ENCODE measurements around the gene PDGFRA. TPM values are rescaled to one million over a fixed set of nuclear protein-coding genes. Genes with fewer than 3 reads are reported as not detected.

The PDGFRA gene
- total and polyA plus RNA-seq, 10 of the 15 experiments (the other 5 are each of a cell fraction or from before 2014, with no cell fraction given) = 0.01 to 0.28 (median 0.06) TPM; not detected in 5

DNA sequence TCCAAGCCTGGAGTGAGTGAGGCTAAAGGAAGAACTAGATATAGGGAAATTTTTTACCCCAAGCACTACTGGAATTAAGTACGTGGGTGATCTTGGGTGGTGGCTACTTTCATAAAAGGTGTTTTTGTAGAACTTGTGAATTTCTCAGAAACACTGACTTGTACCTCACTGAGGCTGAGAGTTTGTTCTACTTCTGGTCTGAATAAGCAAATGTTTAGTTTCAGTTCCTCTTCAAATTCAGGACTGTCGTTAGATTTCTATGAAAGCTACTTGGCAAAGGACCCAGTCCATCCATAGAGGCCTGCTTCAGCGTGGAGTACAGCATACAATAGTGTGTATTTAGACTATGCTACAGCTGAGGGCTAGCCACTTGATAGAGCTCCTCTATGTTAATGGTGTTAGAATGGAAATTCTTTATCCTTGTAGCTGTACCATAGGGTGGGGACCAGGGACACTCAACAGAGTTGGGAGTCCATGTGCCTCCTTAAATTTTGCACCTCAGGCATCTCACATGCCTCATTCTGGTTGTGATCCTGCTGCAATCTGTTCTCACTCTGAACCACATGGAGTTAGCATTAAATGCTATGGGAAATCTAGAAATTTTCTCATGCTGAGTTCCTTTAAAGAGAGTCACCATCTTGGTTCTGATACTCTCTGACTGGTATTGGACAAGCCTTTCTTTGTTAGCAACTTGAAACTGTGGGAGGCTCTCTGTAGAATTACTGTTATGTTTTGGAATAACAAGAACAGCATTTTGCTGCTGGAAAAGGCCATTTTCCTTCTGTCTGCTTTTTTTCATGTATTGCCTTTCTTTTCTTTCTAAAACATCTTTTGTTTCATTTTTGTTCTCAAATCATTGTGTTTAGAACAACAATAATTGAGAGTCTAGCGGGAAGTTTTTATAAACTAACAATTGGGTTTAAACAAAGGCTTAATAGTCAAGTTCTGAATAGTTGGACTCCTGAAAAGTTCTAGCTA lies 86.8 kb downstream of the PDGFRA start (continued):
- TF ChIP-seq, protein P1, sequence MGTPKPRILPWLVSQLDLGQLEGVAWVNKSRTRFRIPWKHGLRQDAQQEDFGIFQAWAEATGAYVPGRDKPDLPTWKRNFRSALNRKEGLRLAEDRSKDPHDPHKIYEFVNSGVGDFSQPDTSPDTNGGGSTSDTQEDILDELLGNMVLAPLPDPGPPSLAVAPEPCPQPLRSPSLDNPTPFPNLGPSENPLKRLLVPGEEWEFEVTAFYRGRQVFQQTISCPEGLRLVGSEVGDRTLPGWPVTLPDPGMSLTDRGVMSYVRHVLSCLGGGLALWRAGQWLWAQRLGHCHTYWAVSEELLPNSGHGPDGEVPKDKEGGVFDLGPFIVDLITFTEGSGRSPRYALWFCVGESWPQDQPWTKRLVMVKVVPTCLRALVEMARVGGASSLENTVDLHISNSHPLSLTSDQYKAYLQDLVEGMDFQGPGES (IDR thresholded peaks at IDR 0.05) = no peak
- TF ChIP-seq CBX3 (IDR thresholded peaks at IDR 0.05; ENCODE audit: borderline replicate concordance, low read depth) (no peak), HDAC6 (IDR thresholded peaks at IDR 0.05; ENCODE audit: unreplicated experiment) (no peak), MEF2B (IDR thresholded peaks at IDR 0.05; ENCODE audit: partially characterized antibody, poor library complexity, severe bottlenecking) (peak; percentile 42), EP300 (IDR thresholded peaks at IDR 0.05; ENCODE audit: borderline replicate concordance in 1 of 2, control insufficient read depth in 1 of 2, low read depth in 2 of 2, low read length in 2 of 2) (peak; percentile 44 to 96; a peak in 3 of 4 replicates), ZNF24 (IDR thresholded peaks at IDR 0.05) (0 out of 2 replicates have a peak, but pooled peaks have one; percentile 28), PAX8 (IDR thresholded peaks at IDR 0.05) (no peak), CHD4 (IDR thresholded peaks at IDR 0.05) (no peak), SMC3 (IDR thresholded peaks at IDR 0.05; ENCODE audit: borderline replicate concordance, low read length) (0 out of 2 replicates have a peak, but pooled peaks have one; percentile 2), ZNF217 (IDR thresholded peaks at IDR 0.05) (peak; percentile 92), RB1 (IDR thresholded peaks at IDR 0.05; ENCODE audit: borderline replicate concordance) (no peak), NR2F1 (conservative IDR thresholded peaks at IDR 0.05) (peak; percentile 45; the same call in 1 of the 2 replicates), TCF3 (IDR thresholded peaks at IDR 0.05; ENCODE audit: borderline replicate concordance, insufficient read depth, low read depth, low read length) (no peak), NR2C2 (IDR thresholded peaks at IDR 0.05; ENCODE audit: borderline replicate concordance, control insufficient read depth, insufficient read length, low read depth) (no peak), TAF1 (IDR thresholded peaks at IDR 0.05; ENCODE audit: borderline replicate concordance, low read depth, low read length) (no peak), SMARCA5 (IDR thresholded peaks at IDR 0.05) (no peak), NFYA (IDR thresholded peaks at IDR 0.05; ENCODE audit: borderline replicate concordance, low read depth, low read length) (no peak), SIN3A (IDR thresholded peaks at IDR 0.05; ENCODE audit: low read depth, low read length) (no peak)
- TF ChIP-seq, protein P2, sequence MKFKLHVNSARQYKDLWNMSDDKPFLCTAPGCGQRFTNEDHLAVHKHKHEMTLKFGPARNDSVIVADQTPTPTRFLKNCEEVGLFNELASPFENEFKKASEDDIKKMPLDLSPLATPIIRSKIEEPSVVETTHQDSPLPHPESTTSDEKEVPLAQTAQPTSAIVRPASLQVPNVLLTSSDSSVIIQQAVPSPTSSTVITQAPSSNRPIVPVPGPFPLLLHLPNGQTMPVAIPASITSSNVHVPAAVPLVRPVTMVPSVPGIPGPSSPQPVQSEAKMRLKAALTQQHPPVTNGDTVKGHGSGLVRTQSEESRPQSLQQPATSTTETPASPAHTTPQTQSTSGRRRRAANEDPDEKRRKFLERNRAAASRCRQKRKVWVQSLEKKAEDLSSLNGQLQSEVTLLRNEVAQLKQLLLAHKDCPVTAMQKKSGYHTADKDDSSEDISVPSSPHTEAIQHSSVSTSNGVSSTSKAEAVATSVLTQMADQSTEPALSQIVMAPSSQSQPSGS (IDR thresholded peaks at IDR 0.05; ENCODE audit: low read length) = peak; percentile 81; the same call in 1 of the 2 replicates
- TF ChIP-seq, protein P3, sequence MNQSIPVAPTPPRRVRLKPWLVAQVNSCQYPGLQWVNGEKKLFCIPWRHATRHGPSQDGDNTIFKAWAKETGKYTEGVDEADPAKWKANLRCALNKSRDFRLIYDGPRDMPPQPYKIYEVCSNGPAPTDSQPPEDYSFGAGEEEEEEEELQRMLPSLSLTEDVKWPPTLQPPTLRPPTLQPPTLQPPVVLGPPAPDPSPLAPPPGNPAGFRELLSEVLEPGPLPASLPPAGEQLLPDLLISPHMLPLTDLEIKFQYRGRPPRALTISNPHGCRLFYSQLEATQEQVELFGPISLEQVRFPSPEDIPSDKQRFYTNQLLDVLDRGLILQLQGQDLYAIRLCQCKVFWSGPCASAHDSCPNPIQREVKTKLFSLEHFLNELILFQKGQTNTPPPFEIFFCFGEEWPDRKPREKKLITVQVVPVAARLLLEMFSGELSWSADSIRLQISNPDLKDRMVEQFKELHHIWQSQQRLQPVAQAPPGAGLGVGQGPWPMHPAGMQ (IDR thresholded peaks at IDR 0.05; ENCODE audit: borderline replicate concordance) = no peak
- TF ChIP-seq, protein P4, sequence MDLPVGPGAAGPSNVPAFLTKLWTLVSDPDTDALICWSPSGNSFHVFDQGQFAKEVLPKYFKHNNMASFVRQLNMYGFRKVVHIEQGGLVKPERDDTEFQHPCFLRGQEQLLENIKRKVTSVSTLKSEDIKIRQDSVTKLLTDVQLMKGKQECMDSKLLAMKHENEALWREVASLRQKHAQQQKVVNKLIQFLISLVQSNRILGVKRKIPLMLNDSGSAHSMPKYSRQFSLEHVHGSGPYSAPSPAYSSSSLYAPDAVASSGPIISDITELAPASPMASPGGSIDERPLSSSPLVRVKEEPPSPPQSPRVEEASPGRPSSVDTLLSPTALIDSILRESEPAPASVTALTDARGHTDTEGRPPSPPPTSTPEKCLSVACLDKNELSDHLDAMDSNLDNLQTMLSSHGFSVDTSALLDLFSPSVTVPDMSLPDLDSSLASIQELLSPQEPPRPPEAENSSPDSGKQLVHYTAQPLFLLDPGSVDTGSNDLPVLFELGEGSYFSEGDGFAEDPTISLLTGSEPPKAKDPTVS (IDR thresholded peaks at IDR 0.05; ENCODE audit: low read depth, low read length) = no peak
- TF ChIP-seq, protein P5, sequence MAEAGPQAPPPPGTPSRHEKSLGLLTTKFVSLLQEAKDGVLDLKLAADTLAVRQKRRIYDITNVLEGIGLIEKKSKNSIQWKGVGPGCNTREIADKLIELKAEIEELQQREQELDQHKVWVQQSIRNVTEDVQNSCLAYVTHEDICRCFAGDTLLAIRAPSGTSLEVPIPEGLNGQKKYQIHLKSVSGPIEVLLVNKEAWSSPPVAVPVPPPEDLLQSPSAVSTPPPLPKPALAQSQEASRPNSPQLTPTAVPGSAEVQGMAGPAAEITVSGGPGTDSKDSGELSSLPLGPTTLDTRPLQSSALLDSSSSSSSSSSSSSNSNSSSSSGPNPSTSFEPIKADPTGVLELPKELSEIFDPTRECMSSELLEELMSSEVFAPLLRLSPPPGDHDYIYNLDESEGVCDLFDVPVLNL (IDR thresholded peaks at IDR 0.05; ENCODE audit: low read depth, low read length) = no peak
